ENCODE results near the gene MICAL3.

MICAL3 gene

GRCh38 chr22:17954860-17955587, 69.3 kb downstream of the MICAL3 start:
- peaks cover 53% of the 10 kb centered on the region for H3K4me1 Mint-ChIP-seq
- no peaks in the 10 kb centered on the region for H3K36me3 Mint-ChIP-seq (ENCODE audit: low read depth)
- TF ChIP-seq CTCF (IDR thresholded peaks at IDR 0.05) = no peak
- DNase-seq = no peak
- no peaks in the 10 kb centered on the region for H3K9me3 Mint-ChIP-seq
- H3K27me3 Mint-ChIP-seq (ENCODE audit: low read depth, poor library complexity) = peaks cover 5% of the 10 kb centered on the region
- peak overlapping the region; percentile 11 for H3K27ac Mint-ChIP-seq
- no peak overlapping the region for H3K4me3 Mint-ChIP-seq

- Mint-ChIP-seq H3K36me3 (ENCODE audit: low read depth) (no peaks in the 10 kb centered on the region), H3K9me3 (no peaks in the 10 kb centered on the region), H3K4me3 (no peak overlapping the region), H3K27ac (peak overlapping the region; percentile 9), H3K27me3 (ENCODE audit: low read depth, poor library complexity) (peaks cover 5% of the 10 kb centered on the region), H3K4me1 (peaks cover 53% of the 10 kb centered on the region)
- DNase-seq = no peak
- TF ChIP-seq CTCF (IDR thresholded peaks at IDR 0.05) = no peak
These were observed 70.0 kb downstream of the MICAL3 start for GRCh38 chr22:17954200-17954859.

GRCh38 chr22:17953147-17953546, 71.2 kb downstream of the MICAL3 start:
- Mint-ChIP-seq H3K4me1 (peaks cover 55% of the 10 kb centered on the region), H3K36me3 (ENCODE audit: low read depth) (no peaks in the 10 kb centered on the region), H3K9me3 (no peaks in the 10 kb centered on the region), H3K27ac (peak overlapping the region; percentile 88), H3K27me3 (ENCODE audit: low read depth, poor library complexity) (peaks cover 4% of the 10 kb centered on the region), H3K4me3 (no peak overlapping the region)
- TF ChIP-seq CTCF (IDR thresholded peaks at IDR 0.05) = no peak
- no peak for DNase-seq

- Mint-ChIP-seq H3K27ac (peak overlapping the region; percentile 88), H3K4me1 (peaks cover 61% of the 10 kb centered on the region), H3K27me3 (ENCODE audit: low read depth, poor library complexity) (peaks cover 3% of the 10 kb centered on the region), H3K9me3 (no peaks in the 10 kb centered on the region), H3K36me3 (ENCODE audit: low read depth) (no peaks in the 10 kb centered on the region), H3K4me3 (no peak overlapping the region)
- TF ChIP-seq CTCF (IDR thresholded peaks at IDR 0.05) = no peak
- no peak for DNase-seq
These were observed 72.0 kb downstream of the MICAL3 start for GRCh38 chr22:17952273-17952801.

GRCh38 chr22:17951315-17951714, 73.0 kb downstream of the MICAL3 start:
- peaks cover 3% of the 10 kb centered on the region for H3K27me3 Mint-ChIP-seq (ENCODE audit: low read depth, poor library complexity)
- peaks cover 71% of the 10 kb centered on the region for H3K4me1 Mint-ChIP-seq
- H3K27ac Mint-ChIP-seq = no peak overlapping the region
- no peaks in the 10 kb centered on the region for H3K9me3 Mint-ChIP-seq
- TF ChIP-seq CTCF (IDR thresholded peaks at IDR 0.05) = no peak
- no peak for DNase-seq
- H3K36me3 Mint-ChIP-seq (ENCODE audit: low read depth) = no peaks in the 10 kb centered on the region
- H3K4me3 Mint-ChIP-seq = no peak overlapping the region
